SU-DHL-6 (cell line): ENCODE data around the gene ARNT2.

ENCODE experiments used
- H2AFZ ChIP-seq: fragments of 200-600 bp; sonication (generic); 2 replicates; pipeline ENCODE4 v1.6.1; 2014; ENCODE audit warnings: low read depth, mild to moderate bottlenecking, moderate library complexity, mixed read lengths, antibody characterized with exemption, low read length; ENCODE audit not compliant: severe bottlenecking
- H3F3A ChIP-seq: fragments of 200-600 bp; shearing (Covaris generic); 2 replicates; pipeline ENCODE4 v1.6.0; 2016; ENCODE audit warnings: antibody characterized with exemption, mild to moderate bottlenecking; ENCODE audit not compliant: insufficient read depth
- H3K27ac ChIP-seq: fragments of 200-600 bp; sonication (generic); 2 replicates; pipeline ENCODE4 v1.5.1; 2016; ENCODE audit warnings: low read depth, mild to moderate bottlenecking, low read length, moderate library complexity, mixed read lengths
- H3K27me3 ChIP-seq: fragments of 200-600 bp; sonication (generic), shearing (Covaris generic); 2 replicates; pipeline ENCODE4 v1.6.0; 2014; ENCODE audit warnings: mild to moderate bottlenecking, low read length
- H3K36me3 ChIP-seq: fragments of 200-600 bp; sonication (generic); 2 replicates; pipeline ENCODE4 v1.6.1; 2014; ENCODE audit warnings: mild to moderate bottlenecking, low read length, mixed read lengths
- H3K4me2 ChIP-seq: fragments of 300-600, 200-600 bp; shearing (Covaris generic), sonication (generic); 2 replicates; pipeline ENCODE4 v1.6.0; 2014; ENCODE audit warnings: low read length, low read depth, mild to moderate bottlenecking; ENCODE audit not compliant: poor library complexity, severe bottlenecking
- H3K4me3 ChIP-seq: fragments of 200-600 bp; sonication (generic); 2 replicates; pipeline ENCODE4 v1.5.1; 2014; ENCODE audit warnings: antibody characterized with exemption, low read length, mild to moderate bottlenecking, mixed read lengths; ENCODE audit not compliant: insufficient read depth, poor library complexity, severe bottlenecking
- H3K79me2 ChIP-seq: fragments of 200-600 bp; sonication (generic); 2 replicates; pipeline ENCODE4 v1.6.1; 2014; ENCODE audit warnings: mild to moderate bottlenecking, low read length, moderate library complexity; ENCODE audit not compliant: insufficient read depth
- H3K9ac ChIP-seq: fragments of 200-600 bp; sonication (generic); 2 replicates; pipeline ENCODE4 v1.7.0; 2014; ENCODE audit warnings: mild to moderate bottlenecking, low read length
- H3K9me2 ChIP-seq: fragments of 200-600 bp; sonication (generic); replicated peaks from 2 replicates; pipeline ENCODE4 v1.6.1; 2014; ENCODE audit warnings: low read length; ENCODE audit not compliant: insufficient read depth
- H3K9me3 ChIP-seq: fragments of 200-600 bp; sonication (generic); 2 replicates; pipeline ENCODE4 v1.6.1; 2014; ENCODE audit warnings: low read length, mixed read lengths; ENCODE audit not compliant: insufficient read depth
- H4K20me1 ChIP-seq: fragments of 200-600 bp; sonication (generic); 2 replicates; pipeline ENCODE4 v1.6.1; 2014; ENCODE audit warnings: low read depth, mild to moderate bottlenecking, antibody characterized with exemption, low read length, moderate library complexity, mixed read lengths
- CTCF ChIP-seq: fragments of 200-600 bp; sonication (generic); IDR thresholded peaks from one replicate; pipeline ENCODE4 v1.5.1; 2017; ENCODE audit warnings: antibody characterized with exemption, mild to moderate bottlenecking, low read length, moderate library complexity; ENCODE audit not compliant: insufficient read depth, poor library complexity, severe bottlenecking
- EZH2phosphoT487 ChIP-seq: fragments of 200-600 bp; sonication (generic), shearing (Covaris generic); conservative IDR thresholded peaks from 2 replicates; pipeline ENCODE4 v1.6.1; 2018; ENCODE audit warnings: mild to moderate bottlenecking, antibody characterized with exemption, low read length, moderate library complexity, mixed read lengths

ARNT2 gene

GRCh38 chr15:80437334-80437891, 33.2 kb downstream of the ARNT2 start:
- H3K9me2 ChIP-seq: no peaks in the 10 kb centered on the region
- no peaks in the 10 kb centered on the region for H3K27me3 ChIP-seq
- no peak overlapping the region for H3K4me2 ChIP-seq
- H3K79me2 ChIP-seq: no peaks in the 10 kb centered on the region
- no peaks in the 10 kb centered on the region for H3F3A ChIP-seq
- no peak overlapping the region for H3K9ac ChIP-seq
- H3K27ac ChIP-seq: no peak overlapping the region
- TF ChIP-seq CTCF (no peak), EZH2phosphoT487 (no peak)
- no peak overlapping the region for H2AFZ ChIP-seq
- no peaks in the 10 kb centered on the region for H3K36me3 ChIP-seq
- no peaks in the 10 kb centered on the region for H4K20me1 ChIP-seq
- no peak overlapping the region for H3K4me3 ChIP-seq
- H3K9me3 ChIP-seq: no peaks in the 10 kb centered on the region

- H4K20me1 ChIP-seq: no peaks in the 10 kb centered on the region
- no peaks in the 10 kb centered on the region for H3K27me3 ChIP-seq
- H3K9ac ChIP-seq: no peak overlapping the region
- H3K4me2 ChIP-seq: no peak overlapping the region
- no peaks in the 10 kb centered on the region for H3K36me3 ChIP-seq
- no peaks in the 10 kb centered on the region for H3F3A ChIP-seq
- H3K4me3 ChIP-seq: no peak overlapping the region
- TF ChIP-seq EZH2phosphoT487 (no peak), CTCF (no peak)
- no peak overlapping the region for H3K27ac ChIP-seq
- H3K79me2 ChIP-seq: no peaks in the 10 kb centered on the region
- H3K9me3 ChIP-seq: no peaks in the 10 kb centered on the region
- H2AFZ ChIP-seq: no peak overlapping the region
- no peaks in the 10 kb centered on the region for H3K9me2 ChIP-seq
Observed at GRCh38 chr15:80439140-80439539, 35.0 kb downstream of the ARNT2 start.

GRCh38 chr15:80440024-80440423, 35.8 kb downstream of the ARNT2 start:
- no peaks in the 10 kb centered on the region for H3K27me3 ChIP-seq
- H3K4me3 ChIP-seq: no peak overlapping the region
- TF ChIP-seq CTCF: no peak
- TF ChIP-seq EZH2phosphoT487: no peak
- no peak overlapping the region for H3K4me2 ChIP-seq
- H3K36me3 ChIP-seq: no peaks in the 10 kb centered on the region
- no peaks in the 10 kb centered on the region for H3K9me3 ChIP-seq
- H3K79me2 ChIP-seq: no peaks in the 10 kb centered on the region
- no peaks in the 10 kb centered on the region for H3F3A ChIP-seq
- no peak overlapping the region for H3K9ac ChIP-seq
- H4K20me1 ChIP-seq: no peaks in the 10 kb centered on the region
- no peak overlapping the region for H2AFZ ChIP-seq
- H3K27ac ChIP-seq: no peak overlapping the region
- H3K9me2 ChIP-seq: no peaks in the 10 kb centered on the region
